ENCODE results near the gene HRH2. TPM values are rescaled to one million over a fixed set of nuclear protein-coding genes. Genes with fewer than 3 reads are reported as not detected.

HRH2 gene
- total RNA-seq, 2 donors from 2014 or later: 0.78 TPM; not detected in 1

DNA sequence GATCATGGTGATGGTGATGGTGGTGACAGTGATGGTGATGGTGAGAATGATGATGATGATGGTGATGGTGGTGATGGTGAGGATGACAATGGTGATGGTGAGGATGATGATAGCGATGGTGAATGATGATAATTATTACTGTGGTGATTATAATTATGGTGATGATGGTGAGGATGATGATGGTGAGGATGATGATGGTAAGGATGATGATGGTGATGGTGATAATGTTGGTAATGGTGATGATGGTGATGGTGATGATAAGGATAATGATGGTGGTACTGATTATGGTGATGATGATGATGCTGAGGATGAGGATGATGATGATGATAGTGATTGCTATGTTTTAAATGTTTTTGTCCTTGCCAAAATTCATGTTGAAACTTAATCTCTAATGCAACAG is 37.3 kb upstream of the HRH2 start:
- no peaks in the 10 kb centered on the region for H3K36me3 ChIP-seq (replicated peaks in 1 of 2; ENCODE audit: insufficient read depth in 1 of 2, low read depth in 2 of 2)
- TF ChIP-seq, protein P1, sequence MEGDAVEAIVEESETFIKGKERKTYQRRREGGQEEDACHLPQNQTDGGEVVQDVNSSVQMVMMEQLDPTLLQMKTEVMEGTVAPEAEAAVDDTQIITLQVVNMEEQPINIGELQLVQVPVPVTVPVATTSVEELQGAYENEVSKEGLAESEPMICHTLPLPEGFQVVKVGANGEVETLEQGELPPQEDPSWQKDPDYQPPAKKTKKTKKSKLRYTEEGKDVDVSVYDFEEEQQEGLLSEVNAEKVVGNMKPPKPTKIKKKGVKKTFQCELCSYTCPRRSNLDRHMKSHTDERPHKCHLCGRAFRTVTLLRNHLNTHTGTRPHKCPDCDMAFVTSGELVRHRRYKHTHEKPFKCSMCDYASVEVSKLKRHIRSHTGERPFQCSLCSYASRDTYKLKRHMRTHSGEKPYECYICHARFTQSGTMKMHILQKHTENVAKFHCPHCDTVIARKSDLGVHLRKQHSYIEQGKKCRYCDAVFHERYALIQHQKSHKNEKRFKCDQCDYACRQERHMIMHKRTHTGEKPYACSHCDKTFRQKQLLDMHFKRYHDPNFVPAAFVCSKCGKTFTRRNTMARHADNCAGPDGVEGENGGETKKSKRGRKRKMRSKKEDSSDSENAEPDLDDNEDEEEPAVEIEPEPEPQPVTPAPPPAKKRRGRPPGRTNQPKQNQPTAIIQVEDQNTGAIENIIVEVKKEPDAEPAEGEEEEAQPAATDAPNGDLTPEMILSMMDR (IDR thresholded peaks at IDR 0.05): no peak
- TF ChIP-seq POLR2A (IDR thresholded peaks at IDR 0.05): no peak
- 42 to 48% methylated on average over 1 of the region's 1 CpG for WGBS, 2 donors
- ATAC-seq (no peak), DNase-seq (no peak)
- intact Hi-C loops (cut with DNase I): no loop called here
- no peak overlapping the region for H3K27ac ChIP-seq
- H3K9me3 ChIP-seq: no peaks in the 10 kb centered on the region
- no peaks in the 10 kb centered on the region for H3K4me1 ChIP-seq
- no peak overlapping the region for H3K4me3 ChIP-seq
- no peaks in the 10 kb centered on the region for H3K27me3 ChIP-seq

DNA sequence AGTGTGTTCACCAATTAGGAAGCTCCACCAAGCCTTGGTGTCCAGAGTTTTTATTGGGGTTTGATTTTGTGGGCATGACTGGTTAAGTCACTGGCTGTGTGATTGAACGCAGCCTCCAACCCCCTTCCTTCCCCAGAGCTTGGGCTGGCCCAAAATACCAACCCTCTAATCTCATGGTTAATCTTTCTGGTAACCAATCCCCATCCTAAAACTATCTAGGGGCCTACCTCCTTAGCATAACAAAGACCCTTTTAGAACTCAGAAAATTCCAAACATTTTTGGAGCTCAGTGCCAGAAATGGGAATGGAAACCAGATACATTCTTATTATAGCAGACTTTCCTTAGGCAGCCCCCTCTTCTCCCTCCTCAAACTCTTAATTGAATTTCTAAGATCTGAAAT is 35.9 kb upstream of the HRH2 start:
- H3K27ac ChIP-seq: no peak overlapping the region
- H3K4me3 ChIP-seq: no peak overlapping the region
- no peaks in the 10 kb centered on the region for H3K27me3 ChIP-seq
- ATAC-seq (no peak), DNase-seq (no peak)
- intact Hi-C loops (cut with DNase I): no loop called here
- no peaks in the 10 kb centered on the region for H3K9me3 ChIP-seq
- H3K36me3 ChIP-seq (replicated peaks in 1 of 2; ENCODE audit: insufficient read depth in 1 of 2, low read depth in 2 of 2): no peaks in the 10 kb centered on the region
- no peaks in the 10 kb centered on the region for H3K4me1 ChIP-seq
- TF ChIP-seq POLR2A (IDR thresholded peaks at IDR 0.05): no peak
- TF ChIP-seq, protein P1 (IDR thresholded peaks at IDR 0.05): no peak
- 33 to 70% methylated on average over 1 of the region's 1 CpG for WGBS, 2 donors

DNA sequence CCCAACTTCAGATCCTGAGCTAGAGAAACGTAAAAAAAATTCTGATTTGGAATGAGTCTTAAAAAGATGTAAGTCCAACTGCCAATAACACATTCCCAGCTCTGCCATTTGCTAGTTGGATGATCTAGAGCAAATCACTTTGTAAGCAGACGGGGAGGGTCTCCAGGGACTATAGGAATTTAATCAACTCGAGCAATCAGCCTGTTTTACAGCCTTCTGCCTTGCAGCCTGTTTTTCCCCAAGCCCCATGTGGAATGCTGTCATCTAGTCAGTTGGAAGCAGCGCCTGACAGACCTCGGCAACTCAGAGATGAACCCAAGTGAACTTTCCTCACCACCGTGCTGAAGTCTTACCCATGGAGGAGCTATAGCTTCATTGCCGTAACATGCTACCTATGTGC is 34.8 kb upstream of the HRH2 start:
- no peak for TF ChIP-seq POLR2A (IDR thresholded peaks at IDR 0.05)
- TF ChIP-seq, protein P1 (IDR thresholded peaks at IDR 0.05): no peak
- ATAC-seq: no peak
- H3K36me3 ChIP-seq (replicated peaks in 1 of 2; ENCODE audit: insufficient read depth in 1 of 2, low read depth in 2 of 2): no peaks in the 10 kb centered on the region
- H3K9me3 ChIP-seq: no peaks in the 10 kb centered on the region
- no peak overlapping the region for H3K27ac ChIP-seq
- WGBS, 2 donors: 65 to 76% methylated on average over 6 to 7 of the region's 7 CpGs
- H3K4me3 ChIP-seq: no peak overlapping the region
- no peaks in the 10 kb centered on the region for H3K27me3 ChIP-seq
- DNase-seq: no peak
- intact Hi-C loops (cut with DNase I): no loop called here
- no peaks in the 10 kb centered on the region for H3K4me1 ChIP-seq

DNA sequence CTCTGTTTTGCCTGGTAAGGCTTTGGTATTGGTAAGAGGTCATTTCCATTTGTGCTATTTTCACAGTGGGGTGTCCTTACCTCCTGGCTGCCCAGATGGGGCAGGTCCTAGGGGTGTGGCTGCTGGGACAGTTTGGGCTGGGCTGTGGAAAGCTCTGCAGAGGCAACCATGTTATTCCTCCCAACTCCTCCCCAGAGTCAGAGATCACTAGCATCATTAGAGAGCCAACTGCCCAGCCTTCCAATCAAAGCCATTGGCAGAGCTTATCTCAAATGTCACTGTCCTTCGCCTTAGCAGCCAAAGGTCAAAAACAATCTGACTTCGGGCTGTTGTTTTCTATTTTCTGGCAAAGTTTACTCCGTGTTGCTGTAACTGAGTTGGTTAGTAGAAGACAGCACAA is 33.6 kb upstream of the HRH2 start:
- no peaks in the 10 kb centered on the region for H3K27me3 ChIP-seq
- H3K27ac ChIP-seq: no peak overlapping the region
- no peak for TF ChIP-seq POLR2A (IDR thresholded peaks at IDR 0.05)
- TF ChIP-seq, protein P1 (IDR thresholded peaks at IDR 0.05): no peak
- H3K4me1 ChIP-seq: no peaks in the 10 kb centered on the region
- H3K9me3 ChIP-seq: no peaks in the 10 kb centered on the region
- 20 to 26% methylated on average over 3 of the region's 3 CpGs for WGBS, 2 donors
- intact Hi-C loops (cut with DNase I): no loop called here
- ATAC-seq: no peak
- no peak for DNase-seq
- H3K4me3 ChIP-seq: no peak overlapping the region
- H3K36me3 ChIP-seq (replicated peaks in 1 of 2; ENCODE audit: insufficient read depth in 1 of 2, low read depth in 2 of 2): no peaks in the 10 kb centered on the region

- TF ChIP-seq, protein P1 (IDR thresholded peaks at IDR 0.05): no peak
- TF ChIP-seq POLR2A (IDR thresholded peaks at IDR 0.05): no peak
- intact Hi-C loops (cut with DNase I): no loop called here
- DNase-seq: no peak
- H3K4me1 ChIP-seq: no peaks in the 10 kb centered on the region
- no peaks in the 10 kb centered on the region for H3K9me3 ChIP-seq
- 67% methylated on average over 5 of the region's 5 CpGs; no CpG with 5 or more reads in 1 of the 2 donors for WGBS, 2 donors
- no peaks in the 10 kb centered on the region for H3K27me3 ChIP-seq
- no peaks in the 10 kb centered on the region for H3K36me3 ChIP-seq (replicated peaks in 1 of 2; ENCODE audit: insufficient read depth in 1 of 2, low read depth in 2 of 2)
- no peak for ATAC-seq
- no peak overlapping the region for H3K27ac ChIP-seq
- no peak overlapping the region for H3K4me3 ChIP-seq
These were observed 30.9 kb upstream of the HRH2 start for GRCh38 chr5:175627005-175627404.

All from body of pancreas (tissue), 4 donors.